ENCODE measurements around the gene NLGN2. TPM values are rescaled to one million over a fixed set of nuclear protein-coding genes. Genes with fewer than 3 reads are reported as not detected.
A peak's percentile ranks its signal among the peaks of the same experiment; 100 is the strongest.

The NLGN2 gene
- total RNA-seq, 1 experiment from 2014 or later: 36.9 TPM

DNA sequence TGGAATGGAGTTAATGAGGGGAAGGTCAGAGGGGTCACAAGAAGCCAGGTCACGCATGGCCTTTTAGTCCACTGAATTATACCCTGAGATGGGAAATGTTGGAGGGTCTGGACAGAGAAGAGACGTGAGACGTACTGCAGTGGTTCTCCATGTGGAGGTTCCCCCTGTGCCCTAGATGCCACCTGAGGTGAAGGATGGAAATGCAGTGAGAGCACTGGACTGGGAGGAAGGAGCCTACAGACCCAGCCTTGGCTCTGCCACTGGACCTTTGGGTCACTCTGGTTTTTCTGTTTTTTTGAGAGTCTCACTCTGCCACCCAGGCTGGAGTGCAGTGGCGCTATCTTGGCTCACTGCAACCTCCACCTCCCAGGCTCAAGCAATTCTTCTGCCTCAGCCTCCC is 11.5 kb upstream of the NLGN2 start:
- H3K27me3 ChIP-seq (replicated peaks; ENCODE audit: insufficient read depth, low read depth, low read length, poor library complexity): no peaks in the 10 kb centered on the region
- intact Hi-C loops (cut with micrococcal nuclease; ENCODE audit: unreplicated experiment): no loop called here
- TF ChIP-seq, protein P1, sequence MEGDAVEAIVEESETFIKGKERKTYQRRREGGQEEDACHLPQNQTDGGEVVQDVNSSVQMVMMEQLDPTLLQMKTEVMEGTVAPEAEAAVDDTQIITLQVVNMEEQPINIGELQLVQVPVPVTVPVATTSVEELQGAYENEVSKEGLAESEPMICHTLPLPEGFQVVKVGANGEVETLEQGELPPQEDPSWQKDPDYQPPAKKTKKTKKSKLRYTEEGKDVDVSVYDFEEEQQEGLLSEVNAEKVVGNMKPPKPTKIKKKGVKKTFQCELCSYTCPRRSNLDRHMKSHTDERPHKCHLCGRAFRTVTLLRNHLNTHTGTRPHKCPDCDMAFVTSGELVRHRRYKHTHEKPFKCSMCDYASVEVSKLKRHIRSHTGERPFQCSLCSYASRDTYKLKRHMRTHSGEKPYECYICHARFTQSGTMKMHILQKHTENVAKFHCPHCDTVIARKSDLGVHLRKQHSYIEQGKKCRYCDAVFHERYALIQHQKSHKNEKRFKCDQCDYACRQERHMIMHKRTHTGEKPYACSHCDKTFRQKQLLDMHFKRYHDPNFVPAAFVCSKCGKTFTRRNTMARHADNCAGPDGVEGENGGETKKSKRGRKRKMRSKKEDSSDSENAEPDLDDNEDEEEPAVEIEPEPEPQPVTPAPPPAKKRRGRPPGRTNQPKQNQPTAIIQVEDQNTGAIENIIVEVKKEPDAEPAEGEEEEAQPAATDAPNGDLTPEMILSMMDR (conservative IDR thresholded peaks at IDR 0.05; ENCODE audit: low read depth, low read length): no peak
- TF ChIP-seq EZH2 (IDR thresholded peaks at IDR 0.05; ENCODE audit: borderline replicate concordance, low read depth, low read length, poor library complexity, severe bottlenecking): no peak
- no peaks in the 10 kb centered on the region for H3K36me3 ChIP-seq (ENCODE audit: insufficient read depth, low read length, poor library complexity, severe bottlenecking)
- H3K27ac ChIP-seq (ENCODE audit: low read depth, low read length, poor library complexity, severe bottlenecking): no peak overlapping the region
- H3K4me1 ChIP-seq (ENCODE audit: insufficient read depth, low read length, poor library complexity, severe bottlenecking): peaks cover 13% of the 10 kb centered on the region
- no TSS peak for BruUV-seq (replicated peaks)
- H3K9me3 ChIP-seq (ENCODE audit: low read depth, low read length, poor library complexity, severe bottlenecking): no peaks in the 10 kb centered on the region
- ChIA-PET CTCF (no interaction called here), POLR2A (ENCODE audit: low non-redundant PET) (interaction anchor here (0.6 kb wide), 1 partner anchor 61 kb away, joined by 4 read pairs; no protein-coding TSS in a partner anchor)
- no peak overlapping the region for H3K4me3 ChIP-seq (ENCODE audit: low read depth, low read length, poor library complexity, severe bottlenecking)
- no peak for DNase-seq (ENCODE audit: low spot score)

DNA sequence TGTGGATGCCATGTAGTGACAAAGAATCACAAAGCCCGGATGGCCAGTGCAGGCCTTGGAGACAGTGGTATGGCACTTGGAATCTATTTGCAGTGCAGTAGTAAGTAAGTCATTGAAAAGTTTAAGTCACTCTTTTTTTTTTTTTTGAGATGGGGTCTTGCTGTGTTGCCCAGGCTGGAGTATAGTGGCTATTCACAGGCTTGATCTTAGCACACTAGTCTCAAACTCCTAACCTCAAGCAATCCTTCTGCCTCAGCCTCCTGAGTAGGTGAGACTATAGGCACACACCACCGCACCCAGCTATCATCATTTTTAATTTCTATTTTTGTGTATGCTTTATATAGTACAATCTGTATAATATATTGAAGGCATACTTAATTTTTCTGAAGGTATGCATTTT is 9.0 kb upstream of the NLGN2 start:
- no peaks in the 10 kb centered on the region for H3K27me3 ChIP-seq (replicated peaks; ENCODE audit: insufficient read depth, low read depth, low read length, poor library complexity)
- H3K9me3 ChIP-seq (ENCODE audit: low read depth, low read length, poor library complexity, severe bottlenecking): no peaks in the 10 kb centered on the region
- no TSS peak for BruUV-seq (replicated peaks)
- ChIA-PET CTCF (interaction anchor here (0.6 kb wide), 1 partner anchor 8 kb away, joined by 3 read pairs; no protein-coding TSS in a partner anchor), POLR2A (ENCODE audit: low non-redundant PET) (no interaction called here)
- no peak for DNase-seq (ENCODE audit: low spot score)
- intact Hi-C loops (cut with micrococcal nuclease; ENCODE audit: unreplicated experiment): no loop called here
- H3K36me3 ChIP-seq (ENCODE audit: insufficient read depth, low read length, poor library complexity, severe bottlenecking): no peaks in the 10 kb centered on the region
- no peak overlapping the region for H3K27ac ChIP-seq (ENCODE audit: low read depth, low read length, poor library complexity, severe bottlenecking)
- no peak for TF ChIP-seq EZH2 (IDR thresholded peaks at IDR 0.05; ENCODE audit: borderline replicate concordance, low read depth, low read length, poor library complexity, severe bottlenecking)
- TF ChIP-seq, protein P1 (conservative IDR thresholded peaks at IDR 0.05; ENCODE audit: low read depth, low read length): no peak
- H3K4me1 ChIP-seq (ENCODE audit: insufficient read depth, low read length, poor library complexity, severe bottlenecking): peaks cover 15% of the 10 kb centered on the region
- no peak overlapping the region for H3K4me3 ChIP-seq (ENCODE audit: low read depth, low read length, poor library complexity, severe bottlenecking)

DNA sequence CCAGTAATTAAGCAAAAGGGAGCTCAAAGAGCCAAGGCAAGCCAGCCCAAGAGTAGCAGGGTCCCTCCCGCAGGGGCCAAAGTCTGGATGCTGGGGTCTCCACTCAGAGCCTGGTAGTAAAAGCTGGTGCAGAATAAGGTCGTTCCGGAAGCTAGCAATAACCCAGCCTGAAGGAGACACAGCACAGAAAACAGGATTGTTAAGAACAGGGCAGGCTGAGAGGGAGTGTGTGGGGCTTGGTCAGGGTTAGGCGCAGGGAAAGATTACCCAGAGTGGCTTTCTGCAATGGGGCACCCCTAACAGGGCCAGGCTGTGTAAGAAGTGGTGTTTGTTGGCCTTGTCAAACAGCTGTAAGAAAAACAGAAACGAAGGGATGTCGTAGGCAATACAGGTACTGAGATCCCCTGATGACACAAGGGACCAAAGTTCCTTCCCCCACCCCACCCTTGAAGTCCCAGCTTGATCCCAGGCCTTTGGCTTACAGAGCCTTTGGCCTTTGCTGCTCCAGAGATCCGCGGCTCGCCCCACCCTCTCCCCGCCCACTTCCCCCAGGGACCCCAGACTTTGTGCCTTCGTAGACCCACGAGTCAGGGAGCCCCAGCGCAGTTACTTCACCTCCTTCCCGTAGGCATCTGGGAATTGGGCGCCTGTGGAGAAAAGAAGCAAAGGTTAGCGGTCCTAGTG is 4.5 kb upstream of the NLGN2 start:
- peaks cover 17% of the 10 kb centered on the region for H3K4me1 ChIP-seq (ENCODE audit: insufficient read depth, low read length, poor library complexity, severe bottlenecking)
- intact Hi-C loops (cut with micrococcal nuclease; ENCODE audit: unreplicated experiment): no loop called here
- CTCF ChIA-PET: interaction anchor here (1.2 to 1.5 kb wide), 2 partner anchors 9 to 34 kb away, joined by 6 to 7 read pairs; partner anchors contain the start of gene PLSCR3

More for the DNA sequence above, 4.5 kb upstream of the NLGN2 start:
- BruUV-seq (replicated peaks): TSS peak; percentile 85
- TF ChIP-seq, protein P1 (conservative IDR thresholded peaks at IDR 0.05; ENCODE audit: low read depth, low read length): no peak
- no peak for TF ChIP-seq EZH2 (IDR thresholded peaks at IDR 0.05; ENCODE audit: borderline replicate concordance, low read depth, low read length, poor library complexity, severe bottlenecking)
- Histone ChIP-seq H3K27me3 (replicated peaks; ENCODE audit: insufficient read depth, low read depth, low read length, poor library complexity) (no peaks in the 10 kb centered on the region), H3K27ac (ENCODE audit: low read depth, low read length, poor library complexity, severe bottlenecking) (peak overlapping the region; percentile 81), H3K36me3 (ENCODE audit: insufficient read depth, low read length, poor library complexity, severe bottlenecking) (no peaks in the 10 kb centered on the region), H3K9me3 (ENCODE audit: low read depth, low read length, poor library complexity, severe bottlenecking) (no peaks in the 10 kb centered on the region), H3K4me3 (ENCODE audit: low read depth, low read length, poor library complexity, severe bottlenecking) (peak overlapping the region; percentile 61)
- DNase-seq (ENCODE audit: low spot score): peak; percentile 55
- POLR2A ChIA-PET (ENCODE audit: low non-redundant PET): interaction anchor here (1.3 kb wide), 1 partner anchor 32 kb away, joined by 5 read pairs; the partner anchor contains the start of gene TMEM102
